DOHH2 (cell line): Measurements from ENCODE around the gene HAPLN2.

Experiments used
- H3F3A ChIP-seq: fragments of 200-600 bp; sonication (generic), shearing (Covaris generic); 2 replicates; pipeline ENCODE4 v1.6.0; 2016; ENCODE audit warnings: antibody characterized with exemption, mild to moderate bottlenecking; ENCODE audit not compliant: control insufficient read depth, insufficient read depth
- H3K27ac ChIP-seq: fragments of 200-600 bp; sonication (generic); 2 replicates; pipeline ENCODE4 v1.5.1; 2014; ENCODE audit warnings: low read depth, mild to moderate bottlenecking, low read length, moderate library complexity
- H3K27me3 ChIP-seq: fragments of 200-600 bp; sonication (generic); 2 replicates; pipeline ENCODE4 v1.6.1; 2014; ENCODE audit warnings: mild to moderate bottlenecking, low read length, mixed read lengths; ENCODE audit not compliant: control insufficient read depth
- H3K36me3 ChIP-seq: fragments of 200-600 bp; sonication (generic); 2 replicates; pipeline ENCODE4 v1.6.1; 2014; ENCODE audit warnings: mild to moderate bottlenecking, low read length, moderate library complexity, mixed read lengths; ENCODE audit not compliant: control insufficient read depth
- H3K4me1 ChIP-seq: fragments of 200-600 bp; sonication (generic); 2 replicates; pipeline ENCODE4 v1.6.1; 2014; ENCODE audit warnings: mild to moderate bottlenecking, low read length, mixed read lengths; ENCODE audit not compliant: control insufficient read depth
- H3K4me2 ChIP-seq: fragments of 200-600 bp; sonication (generic); 2 replicates; pipeline ENCODE4 v1.6.0; 2014; ENCODE audit warnings: mild to moderate bottlenecking, low read length, moderate library complexity
- H3K4me3 ChIP-seq: fragments of 200-600 bp; sonication (generic); 2 replicates; pipeline ENCODE4 v1.5.1; 2014; ENCODE audit warnings: mild to moderate bottlenecking, low read length, mixed read lengths
- H3K79me2 ChIP-seq: fragments of 200-600 bp; sonication (generic); 2 replicates; pipeline ENCODE4 v1.6.1; 2014; ENCODE audit warnings: mild to moderate bottlenecking, low read length, mixed read lengths; ENCODE audit not compliant: control insufficient read depth
- H3K9me2 ChIP-seq: fragments of 200-600 bp; sonication (generic); replicated peaks from 2 replicates; pipeline ENCODE4 v1.6.1; 2014; ENCODE audit warnings: mild to moderate bottlenecking, low read length, mixed read lengths; ENCODE audit not compliant: control insufficient read depth
- H3K9me3 ChIP-seq: fragments of 200-600 bp; sonication (generic); 2 replicates; pipeline ENCODE4 v1.6.1; 2014; ENCODE audit warnings: antibody characterized with exemption, low read length, mixed read lengths; ENCODE audit not compliant: control insufficient read depth, insufficient read depth
- H4K20me1 ChIP-seq: fragments of 200-600 bp; sonication (generic); 2 replicates; pipeline ENCODE4 v1.6.0; 2014; ENCODE audit warnings: low read depth, mild to moderate bottlenecking, antibody characterized with exemption, low read length, moderate library complexity; ENCODE audit not compliant: control insufficient read depth, insufficient read depth
- EZH2phosphoT487 ChIP-seq: fragments of 200-600 bp; sonication (generic); IDR thresholded peaks from 2 replicates; pipeline ENCODE4 v1.6.1; 2017; ENCODE audit warnings: borderline replicate concordance, mild to moderate bottlenecking, antibody characterized with exemption, low read length, moderate library complexity, mixed read lengths
- TF ChIP-seq, protein P1 (sequence below): fragments of 200-600 bp; sonication (generic); IDR thresholded peaks from one replicate; pipeline ENCODE4 v1.5.1; 2014; ENCODE audit warnings: antibody characterized with exemption, mild to moderate bottlenecking, low read depth, low read length; ENCODE audit not compliant: poor library complexity, severe bottlenecking

The HAPLN2 gene

DNA sequence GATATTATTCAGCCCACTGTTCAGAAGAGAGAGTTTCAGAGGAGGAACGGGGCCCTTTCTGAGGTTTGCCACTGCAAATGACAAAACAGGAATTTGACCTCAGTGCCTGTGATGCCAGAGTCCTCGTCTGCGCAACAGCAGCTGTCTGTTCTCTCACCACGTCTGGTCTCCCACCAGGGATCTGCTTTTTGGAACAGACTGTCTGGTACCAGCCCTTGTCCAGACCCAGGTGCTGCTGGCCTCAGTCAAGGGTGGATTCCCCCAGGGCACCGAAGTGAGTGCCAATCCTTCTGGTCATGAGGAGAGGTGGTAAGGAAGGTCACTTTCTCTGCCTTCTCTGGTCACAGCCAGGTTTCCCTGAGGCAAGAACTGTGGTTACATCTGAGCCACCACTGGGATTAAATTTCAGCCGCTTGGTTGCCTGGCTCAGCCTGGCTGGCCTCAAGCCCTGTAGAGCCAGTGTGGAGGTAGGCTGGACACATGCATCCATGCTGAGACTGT is 20.4 kb downstream of the HAPLN2 start:
- Histone ChIP-seq H3K36me3 (no peaks in the 10 kb centered on the region), H3K4me2 (no peak overlapping the region), H3K27me3 (peaks cover 75% of the 10 kb centered on the region), H4K20me1 (no peaks in the 10 kb centered on the region), H3K9me2 (no peaks in the 10 kb centered on the region), H3K79me2 (no peaks in the 10 kb centered on the region), H3K4me3 (no peak overlapping the region), H3F3A (no peaks in the 10 kb centered on the region), H3K27ac (no peak overlapping the region), H3K4me1 (peaks cover 8% of the 10 kb centered on the region), H3K9me3 (no peaks in the 10 kb centered on the region)
- TF ChIP-seq, protein P1, sequence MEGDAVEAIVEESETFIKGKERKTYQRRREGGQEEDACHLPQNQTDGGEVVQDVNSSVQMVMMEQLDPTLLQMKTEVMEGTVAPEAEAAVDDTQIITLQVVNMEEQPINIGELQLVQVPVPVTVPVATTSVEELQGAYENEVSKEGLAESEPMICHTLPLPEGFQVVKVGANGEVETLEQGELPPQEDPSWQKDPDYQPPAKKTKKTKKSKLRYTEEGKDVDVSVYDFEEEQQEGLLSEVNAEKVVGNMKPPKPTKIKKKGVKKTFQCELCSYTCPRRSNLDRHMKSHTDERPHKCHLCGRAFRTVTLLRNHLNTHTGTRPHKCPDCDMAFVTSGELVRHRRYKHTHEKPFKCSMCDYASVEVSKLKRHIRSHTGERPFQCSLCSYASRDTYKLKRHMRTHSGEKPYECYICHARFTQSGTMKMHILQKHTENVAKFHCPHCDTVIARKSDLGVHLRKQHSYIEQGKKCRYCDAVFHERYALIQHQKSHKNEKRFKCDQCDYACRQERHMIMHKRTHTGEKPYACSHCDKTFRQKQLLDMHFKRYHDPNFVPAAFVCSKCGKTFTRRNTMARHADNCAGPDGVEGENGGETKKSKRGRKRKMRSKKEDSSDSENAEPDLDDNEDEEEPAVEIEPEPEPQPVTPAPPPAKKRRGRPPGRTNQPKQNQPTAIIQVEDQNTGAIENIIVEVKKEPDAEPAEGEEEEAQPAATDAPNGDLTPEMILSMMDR: no peak
- TF ChIP-seq EZH2phosphoT487: no peak

DNA sequence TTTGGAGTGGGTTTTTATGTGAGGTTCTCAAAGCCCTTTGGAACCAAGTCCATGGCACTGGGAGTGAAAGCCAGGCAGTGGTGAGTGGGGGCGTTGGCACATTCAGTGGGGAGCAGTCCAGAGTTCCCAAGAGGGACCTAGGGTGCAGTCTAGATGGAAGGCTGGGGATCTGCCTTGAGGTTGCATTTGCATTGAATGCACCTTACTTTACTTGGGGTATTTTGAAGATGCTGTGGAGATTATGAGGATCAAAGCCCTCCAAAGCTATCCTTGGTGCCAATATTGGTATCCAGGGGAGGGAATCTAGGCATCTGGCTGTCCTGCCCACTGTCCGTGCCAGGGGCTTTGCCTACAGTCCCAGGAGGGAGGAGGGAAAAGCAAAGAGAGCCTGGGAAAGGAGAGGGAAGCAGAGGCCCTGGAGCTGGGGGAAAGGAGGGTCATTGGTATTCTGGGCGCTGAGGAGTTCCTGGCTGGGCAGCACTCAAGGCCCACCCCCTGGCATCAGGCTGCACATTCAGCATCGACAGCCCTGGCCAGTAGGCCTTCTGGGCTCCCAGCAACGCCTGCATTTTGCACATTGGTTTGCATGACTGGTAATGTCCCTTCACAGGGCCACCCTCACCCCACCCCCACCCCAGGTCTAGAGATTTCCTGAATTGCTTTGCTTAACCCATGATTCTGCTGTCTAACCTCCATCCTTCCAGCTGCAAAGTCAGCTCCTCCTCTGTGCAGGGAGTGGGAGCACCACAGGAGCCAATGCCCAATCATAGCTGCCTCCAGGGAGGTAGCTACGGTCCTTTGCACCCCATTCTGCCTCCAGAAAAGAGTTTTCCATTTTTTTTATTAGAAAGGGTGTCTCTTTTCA is 21.9 kb downstream of the HAPLN2 start:
- H3K4me1 ChIP-seq: peaks cover 8% of the 10 kb centered on the region
- H3K27ac ChIP-seq: no peak overlapping the region
- no peaks in the 10 kb centered on the region for H3K79me2 ChIP-seq
- no peak overlapping the region for H3K4me3 ChIP-seq
- H3K4me2 ChIP-seq: no peak overlapping the region
- no peaks in the 10 kb centered on the region for H3F3A ChIP-seq
- no peaks in the 10 kb centered on the region for H3K36me3 ChIP-seq
- H4K20me1 ChIP-seq: 0 out of 2 replicates have a peak, but pooled peaks cover 2% of the 10 kb centered on the region
- no peaks in the 10 kb centered on the region for H3K9me3 ChIP-seq
- no peak for TF ChIP-seq EZH2phosphoT487
- TF ChIP-seq, protein P1: no peak
- H3K9me2 ChIP-seq: no peaks in the 10 kb centered on the region
- H3K27me3 ChIP-seq: peaks cover 78% of the 10 kb centered on the region

DNA sequence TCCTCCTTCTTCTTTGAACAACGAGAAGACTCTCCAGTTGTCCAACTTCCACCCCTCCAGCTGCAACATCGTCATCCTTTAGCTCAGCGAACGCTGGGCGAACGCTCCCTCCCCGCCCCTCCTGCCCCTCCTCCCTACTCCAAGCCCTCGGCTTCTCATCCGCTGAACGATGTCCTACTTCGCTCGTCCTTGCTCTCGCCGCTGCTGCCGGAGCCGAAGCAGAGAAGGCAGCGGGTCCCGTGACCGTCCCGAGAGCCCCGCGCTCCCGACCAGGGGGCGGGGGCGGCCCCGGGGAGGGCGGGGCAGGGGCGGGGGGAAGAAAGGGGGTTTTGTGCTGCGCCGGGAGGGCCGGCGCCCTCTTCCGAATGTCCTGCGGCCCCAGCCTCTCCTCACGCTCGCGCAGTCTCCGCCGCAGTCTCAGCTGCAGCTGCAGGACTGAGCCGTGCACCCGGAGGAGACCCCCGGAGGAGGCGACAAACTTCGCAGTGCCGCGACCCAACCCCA is 22.6 kb downstream of the HAPLN2 start, which contains the start of gene BCAN:
Gene BCAN, plus strand, starts transcription at position 357 of the 504 bp plus-strand sequence. CDS start 3,938 bp downstream, outside the sequence.
- H3K27me3 ChIP-seq: peaks cover 75% of the 10 kb centered on the region
- no peaks in the 10 kb centered on the region for H3K79me2 ChIP-seq
- no peaks in the 10 kb centered on the region for H3K9me2 ChIP-seq
- no peak within 1 kb of the TSS for H3K4me3 ChIP-seq
- H3K9me3 ChIP-seq: no peaks in the 10 kb centered on the region
- H3K4me1 ChIP-seq: peaks cover 8% of the 10 kb centered on the region
- 0 out of 2 replicates have a peak, but pooled peaks cover 2% of the 10 kb centered on the region for H4K20me1 ChIP-seq
- H3K36me3 ChIP-seq: no peaks in the 10 kb centered on the region
- no peak within 1 kb of the TSS for H3K4me2 ChIP-seq
- TF ChIP-seq, protein P1: no peak
- 0 out of 2 replicates have a peak, but pooled peaks have one; percentile 69 for TF ChIP-seq EZH2phosphoT487
- H3K27ac ChIP-seq: no peak within 1 kb of the TSS
- no peaks in the 10 kb centered on the region for H3F3A ChIP-seq
